HS-5 (cell line): ENCODE measurements around the gene UNC13C.

ENCODE experiments used
- DNase-seq: peaks from one replicate; pipeline ENCODE4 v3.0.0-alpha.2; 2012; ENCODE audit warnings: low read depth

Gene UNC13C

DNA sequence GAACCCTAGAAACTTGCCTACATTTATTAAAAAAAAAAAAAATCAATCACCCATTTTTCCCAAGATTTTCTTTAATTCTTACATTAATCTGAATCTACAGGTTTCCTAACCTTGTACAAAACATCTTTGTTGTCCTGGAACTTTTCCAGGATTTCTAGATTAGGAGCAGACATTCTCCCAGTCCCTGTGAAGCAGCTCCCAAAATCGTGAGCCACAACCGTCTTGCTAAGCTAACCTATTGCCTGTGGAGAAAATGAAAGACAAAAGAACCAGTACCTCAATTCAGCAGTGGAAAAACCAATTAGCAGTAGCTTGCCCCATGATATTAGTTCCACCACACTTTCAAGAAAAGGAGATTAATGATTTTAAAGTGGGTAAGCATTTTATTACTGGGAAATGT is 522.1 kb downstream of the UNC13C start:
- DNase-seq = no peak

DNA sequence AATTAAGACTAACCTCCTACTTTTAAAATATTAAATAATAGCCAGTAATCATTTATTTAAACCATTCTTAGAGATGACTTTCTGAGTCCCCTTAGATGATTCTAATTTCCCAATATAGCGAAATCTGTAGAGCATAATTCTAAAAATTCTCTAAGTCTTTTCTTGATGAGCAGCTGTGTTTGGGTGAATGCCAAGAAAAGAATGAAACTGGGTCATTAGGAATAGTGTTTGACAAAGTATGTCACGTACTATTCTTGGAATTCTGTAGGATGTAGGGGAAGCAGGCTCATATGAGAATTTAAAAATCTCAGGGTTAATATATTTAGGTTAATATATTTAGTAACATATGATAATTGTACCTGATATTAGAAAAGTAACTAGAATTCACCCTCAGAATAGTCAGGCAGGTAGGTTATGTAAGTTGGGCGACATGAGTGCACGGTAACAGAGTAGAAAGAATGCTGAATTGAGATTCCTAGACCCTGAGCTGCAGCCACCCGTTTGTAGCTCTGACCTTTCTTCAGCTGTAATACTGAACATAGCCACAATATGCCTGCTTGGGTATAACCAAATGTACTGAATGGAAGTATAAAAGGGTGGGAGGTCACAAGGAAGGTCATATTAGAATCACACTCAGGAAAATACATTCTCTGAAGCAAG is 524.3 kb downstream of the UNC13C start:
- DNase-seq = no peak

DNA sequence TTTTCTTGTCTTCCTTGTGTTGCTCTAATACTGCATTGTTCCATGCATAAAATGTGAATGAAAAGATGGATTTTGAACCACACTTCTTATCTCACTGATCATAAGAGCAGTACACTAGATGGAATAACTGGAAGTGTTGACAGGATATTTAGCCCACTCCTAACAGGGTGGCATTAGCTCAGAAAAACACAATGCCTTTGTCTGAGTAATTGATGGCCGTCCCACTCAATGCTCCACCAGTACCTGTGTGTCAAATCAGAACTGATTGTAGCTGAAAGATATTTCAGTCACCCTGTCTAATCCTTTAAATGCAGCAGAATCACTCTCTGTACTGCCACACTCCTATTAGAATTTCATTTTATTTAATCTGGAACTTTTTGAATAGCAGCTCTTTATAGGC is 526.5 kb downstream of the UNC13C start:
- DNase-seq = no peak

DNA sequence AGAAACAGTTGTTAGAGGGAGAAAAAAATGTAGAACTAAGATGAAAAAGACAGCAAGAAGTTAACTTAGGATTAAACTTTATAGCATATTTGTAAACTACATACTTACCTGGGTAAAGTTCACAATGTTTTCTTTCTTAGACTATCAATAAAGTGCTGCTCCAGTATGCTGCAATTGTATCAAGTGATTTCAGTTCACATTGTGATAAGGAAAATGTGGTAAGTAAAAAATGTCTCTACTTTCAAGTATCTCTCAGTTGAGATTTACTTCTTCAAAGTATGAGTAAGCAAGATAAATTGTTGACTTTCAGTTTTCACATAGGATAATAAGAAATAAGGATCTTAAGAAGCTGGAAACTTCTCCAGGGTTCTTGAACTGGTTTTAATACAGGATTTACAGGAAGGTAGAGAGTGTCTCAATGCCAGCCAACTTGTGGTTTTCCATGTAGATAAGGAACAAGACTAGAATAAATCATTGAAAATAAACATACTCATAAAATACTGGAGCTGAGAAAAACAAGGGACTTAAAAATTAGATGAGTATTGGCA is 528.8 kb downstream of the UNC13C start:
- DNase-seq = no peak

DNA sequence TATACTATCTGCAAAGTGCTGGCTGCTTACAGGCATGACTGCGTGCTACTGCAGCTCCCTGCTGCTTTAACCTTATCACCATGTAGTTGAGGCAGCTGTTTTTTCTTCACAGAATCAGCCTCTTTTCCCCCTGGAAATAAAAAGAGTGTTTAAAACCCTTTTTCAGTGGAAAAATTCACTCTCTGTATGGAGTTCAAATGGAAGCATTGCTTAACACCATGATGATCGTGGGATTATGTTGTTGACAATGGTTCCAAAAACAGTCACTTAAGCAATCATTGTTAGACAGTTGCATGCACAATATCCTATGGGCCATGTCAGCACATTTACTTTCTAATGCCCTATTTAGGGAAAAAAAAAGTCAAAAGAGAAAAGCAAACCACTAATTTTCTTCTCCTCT is 536.4 kb downstream of the UNC13C start:
- no peak for DNase-seq

DNA sequence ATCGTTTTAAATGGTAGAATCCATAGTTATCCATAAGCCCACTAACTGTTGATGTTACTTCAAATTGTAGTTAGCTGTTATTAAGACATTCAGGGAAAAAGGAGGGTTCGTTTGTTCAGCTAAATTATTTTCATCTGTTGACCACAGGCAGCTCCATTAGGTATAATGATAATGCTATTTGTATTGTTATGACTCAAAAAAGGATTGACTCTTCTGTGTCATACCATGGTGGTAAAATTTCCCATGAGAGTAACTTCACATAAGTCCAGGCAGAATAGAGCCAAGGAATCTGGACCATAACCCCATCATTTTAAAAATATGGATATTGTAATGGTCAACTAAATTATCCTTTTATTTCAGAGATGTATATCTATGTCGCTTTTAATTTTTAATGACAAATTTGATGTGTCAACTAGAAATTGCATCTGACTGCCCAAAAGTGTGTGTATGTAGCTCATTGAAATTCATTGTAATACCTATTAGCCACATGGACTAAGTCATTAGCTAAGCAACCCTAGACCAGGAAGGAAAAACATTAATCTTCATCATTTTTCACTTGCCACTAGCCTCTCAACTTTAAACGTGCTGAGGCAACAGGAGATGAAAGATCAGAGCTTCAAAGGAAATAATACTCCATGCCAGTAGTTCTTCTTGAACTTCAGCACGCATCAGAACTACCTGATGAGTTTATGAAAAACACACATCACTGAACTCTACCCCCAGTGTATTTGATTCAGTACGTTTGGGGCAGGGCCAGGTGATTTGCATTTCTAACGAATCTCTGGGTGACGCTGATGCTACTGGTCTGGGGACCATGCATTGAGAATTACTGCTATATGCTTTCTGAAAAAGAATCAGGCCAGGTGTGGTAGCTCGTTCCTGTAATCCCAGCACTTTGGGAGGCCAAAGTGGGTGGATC is 537.7 kb downstream of the UNC13C start:
- no peak for DNase-seq

DNA sequence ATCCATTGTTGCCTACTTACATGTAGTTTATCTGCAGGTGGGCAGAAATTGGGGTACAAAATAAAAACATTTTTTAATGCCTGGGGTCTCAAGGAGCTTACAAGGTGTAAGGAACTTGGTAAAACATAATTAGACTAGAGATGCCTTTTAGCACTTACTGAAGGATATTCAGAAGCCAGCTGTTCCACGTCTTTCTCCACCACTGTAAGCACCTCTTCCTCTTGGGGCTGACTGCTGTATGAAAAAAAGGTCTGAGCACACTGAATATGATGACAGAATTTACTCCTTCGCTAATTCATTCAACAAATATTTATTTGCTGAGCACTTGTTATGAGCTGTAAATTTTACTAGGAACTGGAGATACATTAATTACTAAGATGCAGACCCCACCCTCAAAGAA is 539.1 kb downstream of the UNC13C start:
- DNase-seq = no peak

DNA sequence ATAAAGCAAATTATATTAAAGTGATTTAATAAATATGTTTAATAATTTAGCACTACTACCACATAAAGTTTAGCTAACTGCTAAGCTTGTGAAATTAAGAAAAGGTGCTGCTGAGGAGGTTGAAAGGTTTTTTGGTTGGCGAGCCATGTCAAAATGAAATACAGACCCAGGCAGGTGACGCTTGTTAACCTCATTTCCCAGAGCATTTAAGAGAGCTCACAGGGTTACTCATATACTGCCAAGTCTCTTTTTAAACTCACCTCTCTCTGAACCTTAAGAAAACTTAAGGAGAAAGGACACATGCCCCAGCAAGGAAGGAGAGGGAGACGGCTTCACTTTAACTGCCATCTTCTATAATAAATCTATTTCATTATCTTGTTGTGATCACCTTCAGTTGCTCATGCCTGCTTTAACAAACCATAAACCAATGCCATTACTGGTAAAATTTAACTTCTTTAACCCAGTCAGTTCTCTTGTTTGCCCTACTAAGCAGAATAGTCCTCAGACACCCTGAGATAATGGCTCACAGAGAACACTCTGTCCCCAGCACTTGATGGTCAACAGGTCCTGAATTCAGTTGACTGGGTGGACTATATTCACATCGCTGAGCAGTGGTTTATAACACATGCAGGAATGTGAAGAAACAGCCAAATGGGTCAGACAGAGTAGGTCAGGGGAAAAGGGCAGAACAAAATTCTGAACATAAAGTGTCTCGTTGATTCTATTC is 540.1 kb downstream of the UNC13C start:
- DNase-seq = no peak

DNA sequence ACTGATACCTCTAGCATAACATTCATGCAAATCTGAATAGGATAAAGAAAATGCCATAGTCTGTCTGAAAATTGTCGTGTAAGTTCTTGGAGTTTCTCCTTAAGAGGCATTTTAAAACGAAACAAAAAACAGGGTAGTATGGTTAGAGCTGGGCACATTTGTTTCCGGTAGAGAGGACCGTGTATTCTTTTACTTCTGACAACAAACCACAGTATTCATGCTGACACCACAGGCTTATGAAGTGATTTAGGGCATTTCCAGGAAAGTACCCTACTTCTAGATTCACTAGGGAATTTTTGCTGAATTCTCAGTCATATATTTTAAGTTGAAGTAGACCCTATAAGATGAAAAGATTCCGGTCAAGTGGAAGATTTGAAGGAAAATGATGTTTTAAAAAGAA is 541.3 kb downstream of the UNC13C start:
- DNase-seq = no peak

DNA sequence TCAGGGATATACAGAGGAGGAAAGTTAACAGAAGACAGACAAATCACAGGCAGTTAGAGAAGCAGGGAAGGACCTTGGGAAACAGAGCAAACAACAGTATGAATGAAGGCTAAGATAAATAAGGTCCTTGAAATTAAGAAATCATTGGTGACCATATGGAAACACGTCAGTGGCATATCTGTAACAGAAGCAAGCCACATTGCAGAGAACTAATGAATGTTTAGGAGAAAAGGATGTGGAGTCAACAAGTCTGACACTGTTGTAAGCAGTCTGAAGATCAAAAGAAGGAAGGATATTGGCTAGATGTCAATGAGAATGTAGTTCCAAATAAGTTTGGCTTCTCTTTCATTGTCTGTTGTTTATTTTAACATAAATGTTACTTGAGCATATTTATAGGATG is 542.4 kb downstream of the UNC13C start:
- DNase-seq = no peak

DNA sequence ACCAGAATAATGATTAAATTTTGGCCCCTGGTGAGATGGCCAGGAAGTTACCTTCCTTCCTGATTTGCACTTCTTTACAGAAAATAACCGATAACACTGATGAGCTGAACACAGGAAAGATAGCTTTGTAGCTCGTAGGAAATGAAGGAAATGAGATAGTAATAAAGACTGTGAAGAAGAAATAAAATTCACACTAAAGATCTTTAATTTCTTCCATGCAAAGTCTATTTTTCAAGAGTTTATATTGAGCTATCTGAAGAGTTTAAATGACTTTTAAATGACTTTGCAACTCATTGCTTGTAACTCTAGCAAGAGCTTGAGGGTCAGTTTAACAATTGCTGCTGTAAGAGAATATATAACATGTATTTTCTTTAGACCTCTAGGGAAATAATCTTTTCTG is 543.0 kb downstream of the UNC13C start:
- no peak for DNase-seq

DNA sequence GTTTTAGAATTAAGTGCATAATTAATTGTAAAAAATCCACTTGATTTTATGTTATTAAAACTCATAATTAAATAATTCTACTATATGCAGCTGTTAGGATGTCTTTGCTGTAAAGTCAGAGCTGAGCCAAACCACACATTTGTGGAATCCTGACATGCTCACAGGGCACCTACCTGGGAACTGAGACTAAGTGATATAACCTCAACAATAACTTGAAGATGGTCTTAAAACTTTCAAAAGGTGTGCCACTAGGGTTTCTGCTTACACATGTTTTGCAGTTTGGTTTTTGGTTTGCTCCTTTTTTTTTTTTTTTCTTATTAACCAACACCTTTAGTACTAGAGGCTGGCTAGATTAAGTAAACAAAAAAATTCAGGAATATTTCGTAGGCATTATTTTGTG is 549.8 kb downstream of the UNC13C start:
- DNase-seq = no peak

DNA sequence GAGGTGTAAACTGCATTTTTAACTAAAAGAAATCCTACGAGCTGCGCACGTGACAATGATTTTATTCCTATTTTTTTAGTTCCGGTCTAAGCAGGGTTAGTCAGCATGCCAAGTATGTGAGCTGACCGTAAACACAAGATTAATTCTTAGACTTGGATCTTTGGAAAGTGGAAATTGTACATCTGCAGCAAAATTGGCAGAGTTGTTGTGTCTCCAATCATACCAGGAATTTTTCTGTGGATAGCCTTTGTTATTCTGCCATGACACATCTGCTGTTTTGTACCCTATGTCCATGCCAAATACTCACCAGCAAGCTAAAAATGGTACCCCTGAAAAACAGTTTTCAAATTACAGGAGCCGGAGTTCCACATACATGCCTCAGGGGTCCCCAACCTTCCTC is 562.5 kb downstream of the UNC13C start:
- no peak for DNase-seq

DNA sequence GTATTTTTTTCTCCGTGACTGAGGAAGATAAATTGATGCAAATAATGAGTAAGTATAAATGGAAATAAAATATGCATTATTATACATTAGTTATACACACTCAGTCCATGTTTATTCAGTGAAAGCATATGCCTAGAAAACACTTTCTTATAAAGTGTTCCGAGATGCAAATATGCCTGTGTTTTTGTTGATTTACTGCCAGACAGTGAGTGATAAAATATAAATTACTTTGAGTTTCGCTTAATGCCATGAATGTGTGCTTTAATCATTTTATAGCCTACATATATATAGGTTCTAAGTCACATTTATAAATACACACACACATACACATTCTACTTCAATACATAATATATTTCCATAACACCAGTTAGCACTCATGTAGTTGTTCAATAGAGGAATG is 569.2 kb downstream of the UNC13C start:
- no peak for DNase-seq

DNA sequence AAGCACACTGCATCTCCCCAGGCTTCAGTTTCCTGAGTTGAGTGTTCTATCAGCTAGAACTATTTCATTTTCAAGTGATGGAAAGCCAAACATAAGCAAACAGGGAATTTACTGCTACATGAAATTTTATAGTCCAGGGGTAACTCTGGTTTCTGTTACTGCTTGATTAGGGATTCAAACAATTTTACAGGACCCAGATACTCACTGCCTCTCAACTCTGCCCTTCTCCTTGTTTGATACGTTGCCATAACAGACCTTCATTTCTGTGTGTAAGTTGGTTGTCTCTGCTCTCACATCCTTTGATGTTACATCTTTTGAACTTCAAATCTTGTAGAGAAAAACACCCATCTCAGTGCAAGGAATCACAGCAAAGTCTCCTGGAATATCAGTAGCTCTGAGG is 572.7 kb downstream of the UNC13C start:
- no peak for DNase-seq

DNA sequence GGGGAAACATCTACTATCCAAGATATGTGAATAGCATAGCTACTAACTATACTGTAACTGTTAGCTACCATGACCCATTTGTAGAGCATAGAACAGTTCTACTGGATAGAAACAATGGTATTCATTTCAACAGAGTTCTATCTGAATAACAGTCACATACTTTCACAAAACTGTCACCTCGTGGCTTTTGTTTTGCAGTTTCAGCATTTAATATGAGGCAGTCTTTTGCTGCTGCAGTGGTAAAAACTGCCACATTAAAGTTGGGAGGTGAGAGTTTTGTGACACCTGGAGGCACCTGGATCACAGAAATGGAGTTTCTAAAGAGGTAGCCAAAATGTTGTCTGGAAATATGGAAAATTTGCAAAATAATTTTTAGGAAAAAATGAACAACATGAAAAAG is 578.0 kb downstream of the UNC13C start:
- DNase-seq = no peak

DNA sequence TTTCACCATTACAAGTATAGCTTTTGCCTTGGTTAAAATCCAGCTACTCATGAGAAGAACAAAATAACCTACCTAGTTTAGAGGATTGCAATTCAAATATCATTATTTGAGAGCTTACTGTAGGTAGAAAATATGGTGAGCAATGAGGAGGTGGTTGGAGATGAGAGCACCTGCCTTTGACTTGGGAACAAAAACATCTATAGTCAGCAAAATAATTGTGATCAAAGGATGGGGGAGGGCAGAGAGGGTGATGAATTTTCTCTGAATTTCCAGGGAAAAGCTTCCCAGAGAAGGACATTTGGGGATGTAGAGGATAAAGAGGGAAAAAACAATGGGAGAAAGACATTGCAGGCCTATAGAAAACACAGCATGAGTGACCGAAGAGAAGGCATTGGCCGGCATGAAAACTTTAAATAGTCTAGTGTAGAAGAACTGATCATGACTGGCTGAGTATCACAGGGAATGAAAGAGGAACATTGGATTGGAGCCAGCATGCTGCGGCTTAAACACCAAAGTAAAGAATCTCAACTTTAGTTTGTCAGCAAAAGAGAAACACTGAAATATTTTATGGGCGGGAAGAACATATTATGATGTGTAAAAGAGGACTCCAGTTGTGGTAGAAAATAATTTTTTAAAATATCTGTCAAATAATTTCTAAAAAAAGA is 581.3 kb downstream of the UNC13C start:
- no peak for DNase-seq

DNA sequence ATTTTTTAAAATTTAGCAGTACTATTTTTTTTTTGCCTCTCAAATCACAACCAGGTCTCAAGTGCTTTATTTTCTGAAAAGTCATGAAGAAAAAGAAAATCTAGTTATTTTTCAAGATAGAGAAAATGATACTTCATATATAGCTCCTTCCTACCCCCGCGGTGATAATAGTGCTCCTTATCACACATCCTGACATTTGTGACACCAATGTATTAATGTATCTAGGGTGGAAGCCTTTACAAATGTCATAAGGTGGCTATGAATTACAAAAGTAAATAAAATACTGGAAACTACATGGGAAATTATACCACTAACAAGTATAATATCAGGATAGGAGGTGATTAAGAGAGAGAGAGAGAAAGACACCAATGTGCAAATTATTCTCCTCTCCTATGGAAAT is 582.2 kb downstream of the UNC13C start:
- no peak for DNase-seq

DNA sequence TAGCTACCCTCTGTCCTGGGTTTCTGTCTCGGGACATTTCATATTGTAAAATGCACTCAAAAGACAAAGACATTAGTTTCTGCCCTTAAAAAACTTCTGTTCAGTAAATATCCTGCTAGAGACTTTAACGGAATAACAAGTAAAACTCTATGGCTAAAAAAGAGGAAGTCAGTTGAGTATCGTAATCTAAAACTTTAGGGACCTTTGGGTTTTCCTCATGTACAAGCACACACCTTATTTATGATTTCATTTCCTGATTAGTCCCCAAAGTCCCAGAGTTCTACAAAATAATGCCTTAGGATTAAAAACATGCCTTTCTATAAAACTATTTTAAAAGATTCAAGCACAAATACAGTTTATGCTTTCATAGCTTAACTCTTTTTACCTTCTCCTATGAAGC is 585.9 kb downstream of the UNC13C start:
- no peak for DNase-seq

DNA sequence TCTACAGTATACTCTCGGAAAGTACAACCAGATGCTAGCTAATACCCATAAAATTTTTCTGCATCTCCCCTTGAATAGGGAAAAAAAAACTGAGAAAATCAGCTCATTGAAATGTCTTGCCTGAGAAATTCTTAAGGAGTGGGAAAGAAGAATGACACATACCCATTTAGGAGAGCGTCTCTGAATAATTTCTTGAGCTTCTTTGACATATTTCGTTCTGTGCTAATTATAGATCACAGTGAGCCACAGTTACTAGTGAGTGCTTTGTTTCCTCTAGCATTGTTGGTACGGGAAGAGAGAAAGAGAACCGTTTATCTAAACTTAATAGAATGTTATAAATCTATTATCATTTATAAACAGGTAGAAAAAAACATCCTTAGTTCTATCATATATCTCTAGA is 588.4 kb downstream of the UNC13C start:
- no peak for DNase-seq

DNA sequence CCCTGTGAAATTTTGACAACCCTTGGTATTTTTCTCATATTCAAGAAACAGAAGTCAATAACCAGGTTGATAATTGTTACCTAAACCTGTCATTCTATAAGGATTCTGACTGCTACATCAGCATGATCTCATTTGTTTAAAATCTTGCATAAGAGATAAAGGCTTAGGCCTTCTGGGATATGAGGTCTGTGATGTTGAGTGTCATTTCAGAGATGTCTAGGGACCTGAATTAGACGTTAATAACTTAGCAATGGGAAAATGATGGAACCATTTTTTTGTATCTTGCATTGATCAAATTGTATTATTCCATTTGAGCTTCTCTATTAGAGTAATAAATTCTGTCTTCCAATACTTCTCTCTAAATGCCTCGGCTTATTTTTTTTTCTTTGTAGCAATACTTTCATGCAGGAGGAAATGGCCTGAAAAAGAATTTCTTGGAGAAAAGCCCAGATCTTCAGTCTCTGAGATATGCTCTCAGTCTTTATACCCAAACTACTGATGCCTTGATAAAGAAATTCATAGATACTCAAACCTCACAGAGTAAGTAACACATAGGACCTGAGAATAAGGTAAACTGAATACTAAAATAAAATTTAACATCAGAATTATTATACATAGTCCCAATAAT is 589.3 kb downstream of the UNC13C start:
- no peak for DNase-seq

DNA sequence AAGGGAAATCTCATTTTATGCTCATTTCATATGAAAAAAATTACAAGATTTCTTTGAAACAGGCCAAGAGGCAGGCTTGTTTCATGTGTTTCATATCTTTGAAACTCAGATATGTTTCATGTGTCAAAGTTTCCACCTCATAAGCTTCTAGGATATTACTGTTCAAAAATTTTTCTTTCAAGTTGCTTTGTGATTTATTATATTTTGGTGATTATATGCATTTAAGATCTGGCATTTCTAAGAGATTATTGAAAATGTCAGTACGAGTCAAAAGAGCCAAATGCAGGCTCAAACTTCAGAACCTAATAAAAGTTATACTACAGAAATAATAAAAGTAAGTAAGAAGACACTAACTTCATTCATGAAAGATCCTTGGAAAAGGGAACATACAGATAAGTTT is 590.1 kb downstream of the UNC13C start:
- no peak for DNase-seq
